ENCODE results near the gene CHAC1.

The CHAC1 gene

DNA sequence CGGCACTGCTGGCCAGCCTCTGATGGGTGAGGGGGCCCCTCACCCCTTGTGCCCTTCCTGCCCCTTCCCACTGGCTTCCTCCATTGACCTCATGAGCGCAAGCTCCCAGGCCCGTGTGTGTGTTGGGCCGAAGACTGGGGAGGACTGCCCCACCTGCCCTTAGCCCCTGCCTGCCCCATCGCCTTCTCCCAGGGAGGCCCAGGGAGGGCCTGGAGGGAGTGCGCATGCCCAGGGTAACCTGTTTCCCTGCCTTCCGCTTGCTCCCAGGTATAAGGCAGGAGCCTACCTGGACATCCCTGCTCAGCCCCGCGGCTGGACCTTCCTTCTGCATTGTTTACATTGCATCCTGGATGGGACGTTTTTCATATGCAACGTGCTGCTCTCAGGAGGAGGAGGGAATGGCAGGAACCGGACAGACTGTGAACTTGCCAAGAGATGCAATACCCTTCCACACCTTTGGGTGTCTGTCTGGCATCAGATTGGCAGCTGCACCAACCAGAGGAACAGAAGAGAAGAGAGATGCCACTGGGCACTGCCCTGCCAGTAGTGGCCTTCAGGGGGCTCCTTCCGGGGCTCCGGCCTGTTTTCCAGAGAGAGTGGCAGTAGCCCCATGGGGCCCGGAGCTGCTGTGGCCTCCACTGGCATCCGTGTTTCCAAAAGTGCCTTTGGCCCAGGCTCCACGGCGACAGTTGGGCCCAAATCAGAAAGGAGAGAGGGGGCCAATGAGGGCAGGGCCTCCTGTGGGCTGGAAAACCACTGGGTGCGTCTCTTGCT lies 15.3 kb upstream of the CHAC1 start:
- H3K4me3 ChIP-seq (ENCODE audit: control insufficient read depth, low read depth, low read length): no peak overlapping the region
- TF ChIP-seq, protein P1, sequence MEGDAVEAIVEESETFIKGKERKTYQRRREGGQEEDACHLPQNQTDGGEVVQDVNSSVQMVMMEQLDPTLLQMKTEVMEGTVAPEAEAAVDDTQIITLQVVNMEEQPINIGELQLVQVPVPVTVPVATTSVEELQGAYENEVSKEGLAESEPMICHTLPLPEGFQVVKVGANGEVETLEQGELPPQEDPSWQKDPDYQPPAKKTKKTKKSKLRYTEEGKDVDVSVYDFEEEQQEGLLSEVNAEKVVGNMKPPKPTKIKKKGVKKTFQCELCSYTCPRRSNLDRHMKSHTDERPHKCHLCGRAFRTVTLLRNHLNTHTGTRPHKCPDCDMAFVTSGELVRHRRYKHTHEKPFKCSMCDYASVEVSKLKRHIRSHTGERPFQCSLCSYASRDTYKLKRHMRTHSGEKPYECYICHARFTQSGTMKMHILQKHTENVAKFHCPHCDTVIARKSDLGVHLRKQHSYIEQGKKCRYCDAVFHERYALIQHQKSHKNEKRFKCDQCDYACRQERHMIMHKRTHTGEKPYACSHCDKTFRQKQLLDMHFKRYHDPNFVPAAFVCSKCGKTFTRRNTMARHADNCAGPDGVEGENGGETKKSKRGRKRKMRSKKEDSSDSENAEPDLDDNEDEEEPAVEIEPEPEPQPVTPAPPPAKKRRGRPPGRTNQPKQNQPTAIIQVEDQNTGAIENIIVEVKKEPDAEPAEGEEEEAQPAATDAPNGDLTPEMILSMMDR (conservative IDR thresholded peaks at IDR 0.05; ENCODE audit: control insufficient read depth, insufficient read depth, low read depth, low read length): peak; percentile 24
- DNase-seq (ENCODE audit: low read depth): no peak

DNA sequence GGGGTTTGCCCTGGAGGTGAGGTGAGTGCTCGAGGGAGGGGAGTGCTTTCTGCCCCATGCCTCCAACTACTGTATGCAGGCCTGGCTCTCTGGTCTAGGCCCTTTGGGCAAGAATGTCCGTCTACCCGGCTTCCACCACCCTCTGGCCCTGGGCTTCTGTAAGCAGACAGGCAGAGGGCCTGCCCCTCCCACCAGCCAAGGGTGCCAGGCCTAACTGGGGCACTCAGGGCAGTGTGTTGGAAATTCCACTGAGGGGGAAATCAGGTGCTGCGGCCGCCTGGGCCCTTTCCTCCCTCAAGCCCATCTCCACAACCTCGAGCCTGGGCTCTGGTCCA lies 14.8 kb upstream of the CHAC1 start:
- H3K4me3 ChIP-seq (ENCODE audit: control insufficient read depth, low read depth, low read length): no peak overlapping the region
- no peak for DNase-seq (ENCODE audit: low read depth)
- TF ChIP-seq, protein P1 (conservative IDR thresholded peaks at IDR 0.05; ENCODE audit: control insufficient read depth, insufficient read depth, low read depth, low read length): no peak

DNA sequence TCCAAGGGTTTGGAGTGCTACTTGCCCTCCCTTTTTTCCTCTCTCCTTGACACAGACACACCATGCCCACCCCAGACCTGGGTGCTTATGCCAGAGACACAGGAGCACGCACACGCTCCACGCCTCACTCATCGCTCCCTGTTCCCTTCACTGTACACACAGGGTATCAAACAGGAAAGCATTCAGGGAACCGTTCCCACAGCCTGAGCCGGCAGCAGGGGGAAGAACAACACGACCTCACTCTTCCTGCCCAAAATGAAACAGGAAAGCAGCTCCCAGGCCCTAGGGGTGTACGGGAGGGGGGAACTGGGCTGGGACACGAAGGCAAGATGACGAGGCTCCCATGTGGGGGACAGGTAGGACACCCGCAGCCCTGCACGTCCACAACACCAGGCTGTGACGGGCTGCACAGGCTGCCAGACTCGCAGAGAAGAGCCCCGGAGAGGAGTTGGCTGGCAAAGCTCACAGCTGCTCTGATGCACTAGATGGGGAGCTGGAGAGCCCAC lies 12.9 kb upstream of the CHAC1 start:
- H3K4me3 ChIP-seq (ENCODE audit: control insufficient read depth, low read depth, low read length): no peak overlapping the region
- TF ChIP-seq, protein P1 (conservative IDR thresholded peaks at IDR 0.05; ENCODE audit: control insufficient read depth, insufficient read depth, low read depth, low read length): no peak
- DNase-seq (ENCODE audit: low read depth): no peak

DNA sequence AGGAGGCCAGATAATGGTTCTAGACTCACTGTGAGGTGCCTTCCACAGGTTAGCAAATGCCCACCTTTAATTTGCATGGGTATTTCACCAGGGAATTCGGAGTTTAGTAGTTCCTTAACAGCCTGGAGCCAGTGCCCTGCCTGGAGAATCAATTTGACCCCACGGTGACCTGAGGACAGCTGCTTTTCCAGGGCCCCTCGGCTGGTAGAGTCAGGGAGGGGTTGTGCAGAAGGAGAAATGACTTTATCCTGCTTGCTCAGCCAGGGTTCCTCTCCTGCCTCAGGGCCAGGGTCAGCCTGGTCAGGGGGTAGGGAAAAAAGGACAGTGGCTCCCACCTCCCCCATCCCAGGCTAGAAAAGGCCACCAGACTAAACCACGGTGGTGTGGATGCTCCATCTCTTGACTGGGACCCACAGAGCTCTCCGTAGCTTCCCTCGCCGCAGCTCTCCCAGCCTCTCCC lies 12.2 kb upstream of the CHAC1 start:
- DNase-seq (ENCODE audit: low read depth): no peak
- TF ChIP-seq, protein P1 (conservative IDR thresholded peaks at IDR 0.05; ENCODE audit: control insufficient read depth, insufficient read depth, low read depth, low read length): no peak
- H3K4me3 ChIP-seq (ENCODE audit: control insufficient read depth, low read depth, low read length): peak overlapping the region; percentile 31

DNA sequence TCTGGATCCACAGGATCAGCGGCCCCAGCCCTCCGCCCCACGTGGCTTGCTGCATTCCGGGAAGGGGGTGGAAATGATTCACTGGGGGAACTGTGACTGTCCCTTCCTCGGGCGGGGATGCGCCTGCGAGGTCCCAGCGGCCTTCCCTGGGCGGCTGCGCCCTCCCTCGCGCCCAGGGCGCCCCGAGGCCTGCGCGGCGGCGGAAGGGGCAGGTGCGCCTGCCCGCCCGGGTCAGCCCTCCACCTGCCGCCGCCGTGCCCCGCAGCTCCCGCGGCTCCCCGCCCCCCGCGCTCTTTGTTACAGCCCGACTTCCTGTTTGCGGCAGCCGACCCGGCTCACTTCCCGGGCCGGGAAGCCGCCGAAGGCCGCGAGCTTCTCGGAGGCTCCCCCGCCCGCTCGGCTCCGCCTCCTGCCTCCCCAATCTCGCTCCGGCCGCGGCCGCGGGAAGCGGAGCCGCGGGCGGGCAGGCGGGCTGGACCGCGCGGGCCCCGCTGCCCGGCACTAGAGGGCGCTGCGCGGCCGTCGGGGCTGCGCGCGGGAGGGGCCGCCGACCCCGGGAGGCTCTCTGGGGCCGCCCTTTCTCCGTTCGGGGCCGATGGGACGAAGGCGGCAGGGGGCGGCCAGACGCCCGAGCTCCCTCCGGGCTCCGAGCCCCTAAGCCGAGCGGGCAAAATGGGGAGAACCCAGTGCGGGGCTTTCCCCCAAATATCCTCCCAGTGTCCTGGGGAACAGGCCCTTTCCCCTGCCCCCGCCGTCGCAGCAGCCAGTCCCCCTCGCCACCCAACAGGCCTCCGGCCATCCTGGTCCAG lies 11.5 kb upstream of the CHAC1 start:
- H3K4me3 ChIP-seq (ENCODE audit: control insufficient read depth, low read depth, low read length): peak overlapping the region; percentile 60
- TF ChIP-seq, protein P1 (conservative IDR thresholded peaks at IDR 0.05; ENCODE audit: control insufficient read depth, insufficient read depth, low read depth, low read length): peak; percentile 14
- DNase-seq (ENCODE audit: low read depth): peak; percentile 58

DNA sequence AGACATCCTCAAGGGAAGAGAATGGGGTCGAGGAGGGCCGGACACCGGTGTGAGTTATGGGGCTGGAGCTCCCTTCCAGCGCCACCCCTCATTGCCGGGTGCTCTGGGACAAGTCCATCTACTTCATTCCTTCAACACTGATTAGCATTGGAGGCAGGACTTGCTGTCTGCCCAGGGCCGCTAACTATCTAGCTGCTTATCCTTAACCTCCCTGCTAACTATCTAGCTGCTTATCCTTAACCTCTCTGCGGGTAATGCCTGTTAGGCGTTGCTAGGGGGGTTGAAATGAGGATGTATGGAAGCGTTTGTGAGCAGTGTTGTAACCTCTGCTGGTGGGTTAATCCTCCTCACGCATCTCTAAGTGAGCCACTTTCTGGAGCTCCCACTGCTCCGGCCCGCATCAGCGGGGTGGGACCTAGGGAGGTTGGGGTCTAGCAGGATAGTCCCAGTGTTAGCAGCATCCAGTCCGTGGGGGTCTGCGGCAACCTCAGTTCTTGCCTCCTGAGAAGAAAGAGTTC lies 10.9 kb upstream of the CHAC1 start:
- peak overlapping the region; percentile 60 for H3K4me3 ChIP-seq (ENCODE audit: control insufficient read depth, low read depth, low read length)
- DNase-seq (ENCODE audit: low read depth): no peak
- TF ChIP-seq, protein P1 (conservative IDR thresholded peaks at IDR 0.05; ENCODE audit: control insufficient read depth, insufficient read depth, low read depth, low read length): no peak
